ENCODE data around the gene IPO9.
"Not testable (repeated sequence)": the region's sequence is repeated elsewhere in the genome, so short reads cannot be mapped to it uniquely, and the experiment has no call there.

IPO9 gene

GRCh38 chr1:201847150-201847549 lies 18.2 kb downstream of the IPO9 start:
- no peak for DNase-seq (ENCODE audit: low read depth in 2 of 2, low spot score in 1 of 2)

DNA sequence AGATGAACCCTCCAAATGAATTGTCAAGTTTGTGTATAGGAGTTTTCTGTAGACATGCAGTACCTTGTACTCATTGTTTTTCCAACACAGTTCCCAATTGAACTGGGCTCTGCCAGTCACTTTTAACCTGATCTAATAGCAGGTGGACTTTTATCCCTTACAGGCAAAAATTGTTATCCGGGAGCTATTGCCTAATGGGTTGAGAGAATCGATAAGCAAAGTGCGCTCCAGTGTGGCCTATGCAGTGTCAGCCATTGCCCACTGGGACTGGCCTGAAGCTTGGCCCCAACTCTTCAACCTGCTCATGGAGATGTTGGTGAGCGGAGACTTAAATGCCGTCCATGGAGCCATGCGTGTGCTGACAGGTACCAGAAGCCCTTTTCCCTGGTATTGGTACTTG lies 19.3 kb downstream of the IPO9 start:
- no peak for DNase-seq (ENCODE audit: low read depth in 2 of 2, low spot score in 1 of 2)

GRCh38 chr1:201849372-201850052 lies 20.6 kb downstream of the IPO9 start:
- no peak for DNase-seq (ENCODE audit: low read depth in 2 of 2, low spot score in 1 of 2)

DNA sequence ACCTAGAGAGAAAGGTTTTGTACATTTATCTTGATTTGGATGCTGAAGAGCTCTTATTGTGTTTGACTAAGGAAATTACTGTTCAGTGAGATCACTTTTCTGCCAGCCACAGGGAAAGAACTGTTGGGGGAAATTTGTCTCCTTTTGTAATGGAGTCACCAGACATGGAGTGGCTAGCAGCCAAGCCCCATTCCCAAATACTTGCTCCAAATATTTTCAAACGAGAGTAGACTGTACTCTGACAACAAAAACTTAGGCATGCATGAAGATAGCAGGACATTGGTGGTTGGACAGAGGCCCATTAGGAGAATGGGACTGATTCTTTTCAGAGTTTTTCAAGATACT lies 21.1 kb downstream of the IPO9 start:
- DNase-seq (ENCODE audit: low read depth in 2 of 2, low spot score in 1 of 2) = no peak

GRCh38 chr1:201851949-201852348 lies 23.0 kb downstream of the IPO9 start:
- no peak for DNase-seq (ENCODE audit: low read depth in 2 of 2, low spot score in 1 of 2)

DNA sequence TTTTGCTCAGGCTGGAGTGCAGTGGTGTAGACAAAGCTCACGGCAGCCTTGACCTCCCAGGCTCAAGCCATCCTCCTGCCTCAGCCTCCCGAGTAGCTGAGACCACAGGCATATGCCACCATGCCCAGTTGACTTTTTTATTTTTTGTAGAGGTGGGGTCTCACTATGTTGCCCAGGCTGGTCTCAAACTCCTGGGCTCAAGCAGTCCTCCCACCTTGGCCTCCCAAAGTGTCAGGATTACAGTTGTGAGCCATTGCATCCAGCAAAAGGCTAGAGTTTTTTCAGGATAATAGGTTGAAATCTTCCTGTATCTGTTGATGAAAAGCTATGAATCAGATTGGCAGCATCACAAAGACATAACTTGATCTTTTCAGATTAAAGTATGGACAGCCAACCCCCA lies 27.8 kb downstream of the IPO9 start:
- not testable (repeated sequence) for DNase-seq (ENCODE audit: low read depth in 2 of 2, low spot score in 1 of 2)

- no peak for DNase-seq (ENCODE audit: low read depth in 2 of 2, low spot score in 1 of 2)
Measured at GRCh38 chr1:201859424-201859823, 30.5 kb downstream of the IPO9 start.

- DNase-seq (ENCODE audit: low read depth in 2 of 2, low spot score in 1 of 2) = no peak
Measured at GRCh38 chr1:201861448-201861847, 32.5 kb downstream of the IPO9 start.

- DNase-seq (ENCODE audit: low read depth in 2 of 2, low spot score in 1 of 2) = no peak
Measured at GRCh38 chr1:201870397-201870796, 41.4 kb downstream of the IPO9 start.

GRCh38 chr1:201874672-201875071 lies 45.7 kb downstream of the IPO9 start:
- DNase-seq (ENCODE audit: low read depth in 2 of 2, low spot score in 1 of 2) = no peak

DNA sequence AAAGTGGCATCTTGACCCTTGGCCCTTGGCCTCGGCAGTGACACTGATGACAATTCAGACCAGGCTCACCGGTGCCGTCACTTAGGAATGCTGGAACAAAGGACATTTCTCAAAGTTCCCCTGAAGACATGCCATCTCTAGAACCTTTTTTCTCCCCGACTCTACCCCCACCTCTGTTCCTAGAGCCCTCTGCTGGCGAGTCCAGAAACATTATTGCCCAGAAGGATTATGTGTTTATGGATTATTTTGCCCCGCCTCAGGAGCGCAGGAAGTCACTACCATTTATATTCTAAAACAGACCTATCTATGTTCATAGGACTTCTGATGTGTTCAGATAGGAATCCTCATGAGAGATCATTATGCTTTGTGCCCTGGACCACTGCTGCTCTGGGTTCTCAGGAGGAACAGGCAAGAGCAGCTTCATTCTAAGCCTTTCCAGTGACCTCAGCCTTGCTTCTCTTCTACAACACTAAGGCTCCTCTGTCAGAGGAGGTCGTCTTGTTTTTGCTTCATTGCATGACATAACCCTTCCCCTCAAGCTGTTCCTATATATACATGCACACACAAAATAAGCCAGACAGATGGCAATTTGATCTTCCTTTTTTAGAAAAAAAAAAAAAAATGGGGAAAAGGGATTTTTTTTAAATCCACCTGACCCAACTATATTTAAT lies 47.3 kb downstream of the IPO9 start:
- DNase-seq (ENCODE audit: low read depth in 2 of 2, low spot score in 1 of 2) = no peak

GRCh38 chr1:201877877-201878401 lies 49.0 kb downstream of the IPO9 start:
- no peak for DNase-seq (ENCODE audit: low read depth in 2 of 2, low spot score in 1 of 2)

- no peak for DNase-seq (ENCODE audit: low read depth in 2 of 2, low spot score in 1 of 2)
Measured at GRCh38 chr1:201880928-201881571, 52.1 kb downstream of the IPO9 start.

DNA sequence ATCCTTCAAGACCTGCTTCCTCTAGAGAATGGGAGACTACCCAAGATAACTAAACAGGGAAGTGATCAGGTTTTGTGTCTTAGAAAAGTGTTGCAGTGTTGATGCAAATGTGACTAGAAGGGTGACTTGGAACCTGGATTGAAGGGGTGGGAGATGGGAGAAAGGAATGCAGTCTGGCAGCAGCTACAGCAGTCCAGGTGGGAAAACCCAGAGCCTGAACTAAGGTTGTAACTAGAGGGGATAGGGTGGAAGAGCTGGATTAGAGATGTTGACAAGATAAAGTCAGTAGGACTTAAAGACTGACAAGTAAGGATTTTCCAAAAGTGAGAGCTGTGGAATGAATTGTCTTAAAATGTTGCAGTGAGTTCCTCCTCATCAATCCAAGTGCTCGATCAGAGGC lies 52.7 kb downstream of the IPO9 start:
- no peak for DNase-seq (ENCODE audit: low read depth in 2 of 2, low spot score in 1 of 2)

- DNase-seq (ENCODE audit: low read depth in 2 of 2, low spot score in 1 of 2) = no peak
Measured at GRCh38 chr1:201882665-201883132, 53.7 kb downstream of the IPO9 start.

DNA sequence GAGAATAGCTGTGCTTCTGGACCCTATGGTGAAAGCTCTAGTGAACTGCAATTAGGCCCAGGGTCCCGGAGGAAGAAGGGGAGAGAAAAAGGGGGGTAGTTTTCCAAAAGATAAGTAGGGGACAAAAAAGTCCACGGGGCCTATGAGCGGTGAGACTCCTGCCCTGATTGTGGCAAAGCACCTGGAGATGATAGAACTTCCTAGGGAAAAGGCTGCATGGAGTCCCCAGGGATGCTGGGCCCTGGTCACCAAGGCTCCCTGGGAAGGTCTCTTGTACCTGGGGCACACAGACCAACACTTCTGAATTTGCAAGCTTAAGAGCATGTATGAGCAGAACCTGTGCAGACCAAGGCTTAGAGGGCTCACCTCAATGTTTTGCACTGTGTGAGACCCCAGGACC lies 54.3 kb downstream of the IPO9 start:
- no peak for DNase-seq (ENCODE audit: low read depth in 2 of 2, low spot score in 1 of 2)

DNA sequence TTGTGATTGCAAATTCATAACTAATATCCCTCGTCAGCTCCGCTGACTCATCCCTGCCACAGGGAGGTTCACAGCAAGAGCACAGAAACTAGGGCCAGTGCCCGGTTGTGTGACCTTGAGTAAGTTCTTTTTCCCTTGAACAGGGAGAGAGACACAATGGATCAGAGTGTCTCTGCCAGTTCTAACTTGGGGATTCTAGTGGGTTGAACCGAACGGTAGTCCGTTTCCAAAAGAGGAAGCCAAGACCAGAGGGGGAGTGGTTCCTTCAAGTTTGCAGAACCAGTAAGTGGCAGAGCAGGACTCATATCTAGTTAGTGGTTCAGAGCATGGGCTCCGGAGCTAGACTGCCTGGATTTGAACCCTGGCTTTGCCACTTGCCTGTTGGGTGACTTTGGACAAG lies 54.8 kb downstream of the IPO9 start:
- DNase-seq (ENCODE audit: low read depth in 2 of 2, low spot score in 1 of 2) = no peak

DNA sequence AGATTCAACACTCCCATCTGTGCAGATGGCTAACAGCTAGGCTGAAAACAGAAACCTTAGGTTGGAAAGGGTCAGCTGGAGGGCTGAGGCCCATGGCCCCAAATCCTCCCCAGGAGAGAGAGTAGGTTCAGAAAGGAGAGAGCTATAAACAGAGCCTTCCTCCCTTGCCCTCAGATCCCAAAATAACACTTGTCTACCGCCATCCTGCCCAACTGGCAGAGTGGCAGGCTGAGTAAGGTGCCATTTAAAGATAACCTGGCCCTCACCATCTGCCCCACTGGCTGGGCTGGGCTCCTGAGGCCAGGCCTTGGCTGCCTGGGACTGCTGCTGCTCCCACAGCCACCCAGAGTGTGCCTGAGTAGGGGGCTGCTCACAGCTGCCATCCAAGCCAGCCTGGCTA lies 55.5 kb downstream of the IPO9 start:
- DNase-seq (ENCODE audit: low read depth in 2 of 2, low spot score in 1 of 2) = no peak

DNA sequence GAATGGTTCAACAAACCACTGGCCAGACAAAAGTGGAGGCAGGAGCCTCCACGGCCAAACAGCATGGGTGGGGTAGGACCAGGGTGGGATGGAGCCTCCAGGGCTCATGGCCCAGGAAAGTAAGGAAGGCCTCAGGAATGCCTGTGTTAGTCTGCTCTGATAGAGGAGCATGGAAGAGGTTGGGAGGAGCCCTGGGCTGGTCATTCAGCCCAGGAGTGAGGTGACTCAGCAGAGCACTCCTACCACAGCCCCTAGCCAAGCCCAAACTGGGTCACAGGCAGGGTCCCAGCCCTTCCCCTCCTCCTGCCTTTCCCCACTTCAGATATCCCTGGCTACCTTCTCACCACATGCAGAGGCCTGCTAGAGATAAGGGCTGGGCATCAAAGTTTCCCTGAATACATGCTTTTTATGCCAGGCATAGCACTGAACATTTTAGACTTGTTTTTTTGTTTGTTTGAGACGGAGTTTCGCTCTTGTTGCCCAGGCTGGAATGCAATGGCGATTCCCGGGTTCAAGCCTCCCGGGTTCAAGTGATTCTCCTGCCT lies 56.6 kb downstream of the IPO9 start:
- no peak for DNase-seq (ENCODE audit: low read depth in 2 of 2, low spot score in 1 of 2)

DNA sequence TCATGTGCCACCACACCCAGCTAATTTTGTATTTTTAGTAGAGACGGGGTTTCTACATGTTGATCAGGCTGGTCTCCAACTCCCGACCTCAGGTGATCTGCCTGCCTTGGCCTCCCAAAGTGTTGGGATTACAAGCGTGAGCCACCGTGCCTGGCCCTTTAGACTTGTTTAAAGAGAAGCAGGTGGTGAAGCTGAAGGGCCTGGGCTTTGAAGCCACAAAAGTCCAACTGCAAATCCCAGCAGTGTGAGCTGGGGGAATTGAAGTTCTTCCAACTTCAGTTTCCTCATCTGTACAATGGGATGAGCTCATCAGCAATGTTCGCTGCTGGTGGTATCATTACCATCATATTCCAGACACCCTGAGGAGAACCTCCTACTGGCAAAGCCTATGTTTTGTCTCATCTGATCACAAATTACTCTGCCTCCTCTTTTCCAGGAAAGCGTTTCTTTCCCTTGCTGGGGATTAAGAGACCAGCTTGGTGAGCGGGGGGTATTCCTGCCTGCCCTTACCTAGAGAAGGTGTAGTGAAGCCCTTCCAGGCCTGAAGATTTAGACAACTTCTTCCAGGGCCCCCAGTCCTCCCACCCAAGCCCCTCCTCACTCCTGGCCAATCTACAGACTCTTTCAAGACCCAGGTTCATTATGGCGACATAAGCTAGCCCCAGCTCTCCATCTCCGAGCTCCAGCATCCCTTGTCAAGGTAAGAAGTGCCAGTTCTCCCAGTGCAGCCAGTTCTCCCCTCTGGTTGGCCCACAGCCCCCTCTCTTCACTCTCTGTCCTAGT lies 57.3 kb downstream of the IPO9 start:
- DNase-seq (ENCODE audit: low read depth in 2 of 2, low spot score in 1 of 2) = no peak

All from stimulated activated CD8-positive, alpha-beta memory T cell treated with anti-CD3 and anti-CD28 coated beads, Interleukin-4, amount 100 ng/mL, for 4 hours (primary cell).